CD4-positive, alpha-beta T cell treated with Interleukin-10 for 1 hour (primary cell): ENCODE results near the gene RALGPS1.

Experiments used
- DNase-seq: peaks from one replicate; pipeline ENCODE4 v3.0.0-alpha.2; 2020

Gene RALGPS1

GRCh38 chr9:127231666-127232065 lies 317.1 kb downstream of the RALGPS1 start:
- DNase-seq: no peak

DNA sequence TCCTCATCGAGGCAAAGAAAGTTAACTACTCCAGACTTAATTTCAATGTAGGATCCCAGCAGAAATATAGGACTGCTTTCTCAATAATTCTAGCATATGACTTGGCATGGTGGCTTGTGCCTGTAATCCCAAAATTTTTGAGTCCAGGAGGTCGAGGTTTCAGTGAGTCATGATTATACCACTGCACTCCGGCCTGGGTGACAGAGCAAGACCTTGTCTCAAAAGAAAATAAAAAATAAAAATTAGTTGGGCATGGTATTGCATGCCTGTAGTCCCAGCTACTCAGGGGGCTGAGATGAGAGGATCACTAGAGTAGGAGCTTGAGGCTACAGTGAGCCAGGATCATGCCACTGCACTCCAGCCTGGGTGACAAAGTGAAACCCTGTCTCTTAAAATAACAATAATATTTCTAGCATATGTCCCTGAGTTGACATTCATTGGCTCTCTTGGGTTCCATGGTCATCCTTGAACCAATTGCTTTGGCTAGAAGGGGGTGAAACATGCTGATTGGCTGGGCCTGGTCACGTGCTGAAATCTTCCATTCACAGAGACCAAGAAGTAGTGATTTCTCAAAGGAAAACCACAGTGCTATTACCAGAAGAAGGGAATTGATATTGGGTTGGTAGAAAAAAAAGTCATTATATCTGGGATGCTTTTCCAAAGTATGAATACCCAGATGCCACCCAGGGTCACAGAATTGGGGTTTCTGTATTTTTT lies 318.4 kb downstream of the RALGPS1 start:
- DNase-seq: no peak

GRCh38 chr9:127233550-127233949 lies 319.0 kb downstream of the RALGPS1 start:
- no peak for DNase-seq

GRCh38 chr9:127233989-127234388 lies 319.4 kb downstream of the RALGPS1 start:
- DNase-seq: no peak

DNA sequence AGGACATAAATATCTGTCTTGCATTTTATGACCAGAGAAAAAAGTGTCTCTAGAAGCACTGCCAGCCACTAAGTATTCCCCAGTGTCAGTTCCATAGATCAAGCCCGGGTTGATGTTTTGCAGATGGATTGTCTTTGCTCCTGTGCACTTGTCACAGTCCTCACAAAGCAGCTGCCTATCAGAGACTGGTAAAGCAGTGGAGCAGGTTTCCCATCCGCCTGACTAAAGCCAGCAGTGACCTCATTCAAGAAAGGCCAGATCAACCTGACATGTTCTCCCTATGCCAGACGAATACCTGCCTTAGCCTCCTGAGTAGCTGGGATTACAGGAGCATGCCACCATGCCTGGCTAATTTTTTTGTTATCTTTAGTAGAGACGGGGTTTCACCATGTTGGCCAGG lies 323.2 kb downstream of the RALGPS1 start:
- DNase-seq: no peak

DNA sequence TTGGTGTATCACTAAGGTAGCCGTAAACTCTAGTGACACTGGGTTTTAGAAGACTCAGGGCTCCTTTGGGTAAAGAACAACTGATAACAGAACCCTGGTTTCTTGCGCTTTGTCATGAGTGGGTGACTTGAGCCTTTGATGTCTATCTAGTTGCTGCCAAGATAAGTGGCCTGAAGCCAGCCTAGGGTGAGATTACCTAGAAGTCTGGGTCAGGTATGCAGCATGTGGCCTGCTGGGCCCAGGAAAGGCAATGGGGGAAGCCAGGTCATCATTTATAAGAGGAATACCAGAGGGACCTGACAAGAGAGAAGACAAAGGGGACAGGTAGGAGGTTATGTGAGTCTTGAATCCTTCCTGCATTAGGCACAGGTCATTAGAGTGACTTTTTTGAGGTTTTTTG lies 326.8 kb downstream of the RALGPS1 start:
- DNase-seq: no peak

GRCh38 chr9:127244609-127245601 lies 330.3 kb downstream of the RALGPS1 start:
- peak; percentile 93 for DNase-seq

DNA sequence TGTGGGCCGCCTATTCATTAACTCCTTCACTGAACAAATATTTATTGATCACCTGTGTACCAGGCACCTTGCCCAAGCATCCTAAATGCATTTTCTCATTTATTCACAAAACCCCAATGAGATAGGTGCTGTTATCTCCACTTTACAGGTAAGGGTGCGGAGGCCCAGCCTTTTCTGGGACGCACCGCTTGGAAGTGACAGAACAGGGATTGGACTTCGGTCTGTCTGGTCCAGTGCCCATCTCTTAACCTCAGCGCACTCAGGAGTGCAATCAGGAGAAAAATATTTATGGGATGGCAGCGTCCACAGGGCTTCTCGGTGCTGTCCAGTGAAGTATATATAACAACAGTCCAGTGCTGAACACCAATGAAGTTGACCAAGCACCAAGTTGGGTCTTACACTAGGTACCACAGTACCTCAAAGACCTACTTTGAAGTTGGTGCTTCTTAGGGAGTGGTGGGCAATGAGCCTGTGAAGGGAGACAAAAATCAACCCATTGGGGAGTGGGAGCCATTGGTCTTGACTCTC lies 331.1 kb downstream of the RALGPS1 start:
- no peak for DNase-seq

DNA sequence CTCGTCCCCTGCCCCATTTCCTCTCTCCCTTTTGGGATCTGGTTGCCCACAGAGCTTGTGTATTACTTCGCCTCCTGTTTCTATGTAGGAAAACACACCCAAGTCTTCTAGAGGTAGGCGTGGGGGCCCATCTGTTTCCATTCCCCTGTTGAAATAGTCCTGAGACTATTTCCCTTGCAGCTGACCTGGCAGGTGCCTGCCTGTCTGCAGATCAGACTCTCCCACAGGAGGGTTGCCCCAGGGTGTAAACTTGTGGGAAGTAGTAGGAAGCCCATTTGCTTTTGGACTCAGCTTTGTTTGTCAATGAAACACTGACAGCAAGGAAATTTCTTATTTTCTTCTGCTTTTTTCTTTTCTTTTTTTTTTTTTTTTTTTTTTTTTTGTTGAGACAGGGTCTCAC lies 333.7 kb downstream of the RALGPS1 start:
- no peak for DNase-seq

DNA sequence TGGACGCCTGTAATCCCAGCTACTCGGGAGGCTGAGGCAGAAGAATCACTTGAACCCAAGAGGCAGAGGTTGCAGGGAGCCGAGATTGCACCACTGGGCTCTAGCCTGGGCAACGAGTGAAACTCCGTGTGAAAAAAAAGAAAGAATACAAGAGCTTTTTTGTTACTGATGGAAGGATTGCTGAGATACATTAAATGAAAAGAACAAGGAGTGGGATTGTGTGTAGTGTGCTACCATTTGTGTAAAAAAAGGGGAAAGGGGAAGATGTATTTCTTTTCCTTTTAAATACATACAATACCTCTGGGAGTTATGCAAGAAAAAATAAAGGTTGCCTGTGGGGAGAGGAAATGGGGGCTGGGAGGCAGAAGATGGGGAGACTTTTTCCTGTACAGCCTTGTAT lies 335.3 kb downstream of the RALGPS1 start:
- DNase-seq: no peak

DNA sequence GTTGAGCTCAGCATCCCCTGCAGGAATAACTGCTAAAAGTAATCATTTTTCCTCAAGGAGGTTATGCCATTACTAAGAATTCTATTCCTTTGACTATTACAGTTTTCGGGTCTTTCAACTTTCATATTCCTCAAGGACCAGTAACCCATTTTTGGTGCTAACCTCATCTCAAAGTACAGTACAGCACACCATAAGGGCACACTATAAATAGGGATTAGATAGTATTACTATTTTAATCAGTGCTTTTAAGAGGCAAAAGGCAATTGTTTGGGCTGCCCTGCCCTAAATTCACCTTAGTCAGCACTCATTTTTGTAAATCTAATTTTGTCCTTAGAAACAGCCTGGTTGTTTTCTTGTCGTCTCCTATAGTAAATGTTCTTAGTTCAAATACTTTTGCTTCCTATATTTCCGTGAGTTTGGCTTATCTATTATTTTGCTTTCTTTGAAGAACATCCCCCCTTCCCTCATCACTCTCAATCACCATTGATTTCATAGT lies 336.4 kb downstream of the RALGPS1 start:
- no peak for DNase-seq

DNA sequence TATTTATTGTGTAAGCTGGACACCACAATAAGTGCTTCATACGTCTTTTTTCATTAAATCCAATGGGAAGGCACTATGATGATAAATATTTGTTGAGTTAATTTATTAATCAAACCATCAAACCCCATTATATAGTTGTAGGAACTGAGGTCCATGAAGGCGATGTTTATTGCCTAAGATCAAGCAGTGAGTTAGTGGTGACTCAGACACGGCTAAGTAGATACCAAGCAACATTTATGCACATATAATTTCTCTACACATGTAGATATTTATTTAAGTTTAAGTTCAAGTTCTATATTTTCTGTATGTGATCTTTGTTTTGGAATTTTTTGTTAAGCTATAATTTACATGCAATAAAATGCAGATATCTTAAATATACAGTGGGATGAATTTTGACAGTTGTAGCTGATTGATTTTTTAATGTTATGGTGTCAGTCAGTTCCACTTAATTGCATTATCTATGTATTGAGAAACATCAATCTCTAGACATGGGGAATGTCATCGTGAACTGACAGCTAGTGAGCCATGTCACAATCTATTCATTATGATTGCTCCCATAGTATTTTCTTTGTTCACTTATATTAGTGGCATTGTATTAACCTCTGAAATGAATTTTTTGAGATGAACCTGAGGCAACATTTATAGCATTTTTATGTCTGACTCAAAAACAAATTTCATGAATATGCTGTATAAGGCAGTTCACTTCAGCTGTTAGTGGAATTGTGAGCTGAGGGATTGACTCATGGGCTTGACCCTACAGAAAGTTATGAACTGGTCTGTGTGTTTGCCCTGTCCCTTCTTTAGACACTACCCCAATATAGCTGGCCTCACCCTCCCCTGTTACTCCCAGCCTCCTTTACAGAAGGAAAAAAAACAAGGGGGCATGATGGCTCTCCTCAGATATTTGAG lies 338.1 kb downstream of the RALGPS1 start:
- DNase-seq: no peak

DNA sequence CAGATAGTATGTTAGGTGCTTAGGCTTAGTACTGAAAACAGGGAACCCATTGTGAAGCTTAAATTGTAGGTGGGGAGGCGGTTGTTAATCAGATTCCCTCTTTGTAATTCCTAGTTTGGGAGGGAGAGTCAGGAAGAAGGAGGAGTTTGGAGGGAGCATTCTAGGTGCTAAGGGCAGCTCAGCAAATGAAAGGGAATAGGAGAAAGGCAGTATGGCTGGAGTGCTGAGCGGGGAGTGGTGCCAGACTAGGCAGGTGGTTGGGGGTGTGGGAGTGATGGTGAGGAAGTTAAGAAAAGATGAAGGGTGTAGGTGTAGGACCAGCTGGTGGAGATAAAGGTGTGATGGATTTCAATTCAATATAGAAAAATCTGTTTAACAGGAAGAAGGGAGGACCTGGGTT lies 338.9 kb downstream of the RALGPS1 start:
- no peak for DNase-seq

DNA sequence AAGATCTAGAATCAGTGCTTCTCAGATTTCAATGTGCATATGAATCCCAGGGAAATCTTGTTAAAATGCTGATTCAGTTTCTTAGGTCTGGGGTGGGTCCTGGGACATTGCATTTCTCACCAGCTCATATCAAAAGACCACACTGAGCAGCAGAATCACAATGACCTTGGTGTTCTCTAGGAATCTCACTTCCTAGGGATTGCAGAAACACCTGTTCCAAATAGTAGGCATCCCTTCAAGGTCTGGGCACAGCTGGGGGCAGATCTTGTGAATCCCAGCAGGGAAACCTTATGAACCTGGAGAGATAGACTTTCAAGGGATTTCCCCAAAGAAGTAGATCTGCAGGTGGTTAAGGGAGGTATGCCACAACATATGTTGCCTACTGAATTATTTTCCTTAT lies 341.1 kb downstream of the RALGPS1 start:
- DNase-seq: no peak

GRCh38 chr9:127256324-127256723 lies 341.7 kb downstream of the RALGPS1 start:
- no peak for DNase-seq

GRCh38 chr9:127258606-127259471 lies 344.3 kb downstream of the RALGPS1 start:
- DNase-seq: no peak

DNA sequence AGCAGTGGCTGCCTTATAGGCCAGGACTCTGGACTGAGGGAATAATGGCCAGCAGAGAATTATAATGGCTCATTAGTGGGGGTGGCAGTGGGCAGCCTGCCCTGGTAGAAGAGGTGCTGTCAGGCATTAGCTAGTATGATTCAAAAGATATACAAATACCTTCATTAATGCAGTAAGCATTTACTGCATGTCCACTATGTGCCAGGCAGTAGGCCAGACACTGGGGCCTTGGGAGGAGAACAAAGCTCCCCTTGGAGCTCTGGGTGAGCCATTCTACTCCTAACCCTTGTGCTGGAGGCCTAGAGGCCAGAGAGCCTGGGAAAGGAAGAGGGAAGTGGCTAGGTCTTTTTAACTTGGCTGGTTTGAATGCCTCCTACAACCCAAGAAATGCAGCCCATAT lies 348.0 kb downstream of the RALGPS1 start:
- no peak for DNase-seq

DNA sequence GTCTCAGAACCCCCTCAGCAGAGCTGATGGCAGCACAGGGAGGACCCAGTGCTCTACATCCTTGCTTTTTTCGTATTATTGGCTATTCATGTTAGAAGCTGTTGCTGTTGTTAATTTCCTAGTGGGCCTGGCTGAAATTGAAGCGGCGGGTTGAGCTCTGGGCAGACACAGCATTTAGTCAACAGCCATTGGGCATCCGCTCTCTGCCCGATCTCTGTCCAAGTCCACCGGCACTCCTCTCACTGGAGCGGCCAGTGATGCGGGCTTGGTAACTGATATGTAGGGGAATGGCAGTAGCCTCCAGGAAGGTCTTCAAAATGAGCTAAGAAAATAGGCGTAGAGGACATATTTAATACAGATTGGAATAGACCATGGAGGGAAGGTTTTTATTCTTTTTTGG lies 348.7 kb downstream of the RALGPS1 start:
- no peak for DNase-seq

DNA sequence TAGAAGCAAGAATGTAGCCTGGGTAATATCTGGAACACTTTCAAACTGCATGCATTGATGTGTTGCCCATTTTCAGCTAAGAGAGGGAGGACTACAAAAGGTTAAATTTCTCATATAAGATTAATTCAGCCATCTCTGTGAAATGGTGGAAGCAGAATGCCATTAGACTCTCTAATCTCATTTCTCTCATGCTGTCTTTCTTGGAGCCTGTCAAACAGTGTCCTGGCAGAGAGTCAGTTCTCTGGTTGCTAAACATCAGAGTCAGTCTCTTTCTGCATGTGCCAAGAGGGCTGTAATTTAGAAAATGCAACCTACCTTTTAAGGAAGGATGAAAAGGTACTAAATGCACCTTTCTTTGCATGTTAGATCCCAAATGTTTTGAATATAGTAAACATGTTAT lies 349.1 kb downstream of the RALGPS1 start:
- DNase-seq: no peak

DNA sequence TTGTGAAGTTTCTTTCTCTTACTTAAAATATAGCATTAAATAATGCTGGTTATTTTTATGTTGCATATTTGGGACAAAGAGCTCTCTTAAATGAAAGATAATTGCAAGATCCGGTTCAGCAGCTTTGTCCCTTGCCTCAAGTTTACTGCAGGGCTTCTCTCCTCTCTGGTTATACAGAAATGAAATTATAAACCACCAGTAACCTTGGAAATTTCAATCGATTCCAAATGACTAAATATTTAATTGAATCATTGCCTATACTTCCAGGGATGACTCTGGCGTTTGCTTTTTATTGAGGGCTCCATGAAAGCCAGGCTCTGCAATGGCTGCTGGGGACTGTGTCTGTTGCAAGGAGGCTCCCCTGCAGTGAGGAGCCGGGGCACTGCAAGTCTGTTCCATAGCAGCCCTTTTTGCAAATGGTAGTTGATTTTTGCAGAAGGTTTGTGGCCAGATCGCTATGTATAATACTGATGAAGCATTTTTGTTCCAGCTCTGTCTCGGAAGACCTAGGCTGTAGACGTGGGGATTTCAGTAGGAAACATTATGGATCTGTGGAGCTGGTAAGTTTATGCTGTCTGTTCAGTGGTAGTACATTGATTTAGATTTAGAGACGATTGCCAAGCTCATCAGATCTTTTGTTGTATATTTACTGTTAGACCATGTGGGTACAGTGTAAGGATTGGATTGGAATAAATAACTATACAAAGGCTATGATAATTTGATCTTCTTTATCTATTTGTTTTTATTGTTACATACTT lies 350.1 kb downstream of the RALGPS1 start, which contains the start of gene GARNL3:
GARNL3 (plus strand) TSS at position 313 of the 758 bp plus-strand sequence; CDS start at position 417, 104 bp downstream.
- DNase-seq: no peak
